Measurements from ENCODE around the gene CAPG. TPM values are rescaled to one million over a fixed set of nuclear protein-coding genes. Genes with fewer than 3 reads are reported as not detected.
A peak's percentile ranks its signal among the peaks of the same experiment; 100 is the strongest.

CAPG gene
- total and polyA plus RNA-seq, 9 of the 15 experiments (the other 6 are each of a cell fraction or from before 2014, with no cell fraction given): 10.6 to 90.4 (median 56.0) TPM

GRCh38 chr2:85437488-85438200, 27.5 kb upstream of the CAPG start (continued):
- TF ChIP-seq HDAC6 (IDR thresholded peaks at IDR 0.05; ENCODE audit: low read depth, low read length) (no peak), ZBTB12 (CRISPR knock-in tag; IDR thresholded peaks at IDR 0.05) (no peak), SIRT6 (IDR thresholded peaks at IDR 0.05; ENCODE audit: low read depth, low read length) (no peak), ZFP1 (CRISPR knock-in tag; IDR thresholded peaks at IDR 0.05) (no peak), FOSL1 (tag; conservative IDR thresholded peaks at IDR 0.05) (peak; percentile 35; the same call in 1 of the 2 replicates), NEUROD1 (IDR thresholded peaks at IDR 0.05; ENCODE audit: borderline replicate concordance, low read depth, low read length, partially characterized antibody) (no peak), ZNF311 (CRISPR knock-in tag; IDR thresholded peaks at IDR 0.05) (no peak), ZNF717 (CRISPR knock-in tag; IDR thresholded peaks at IDR 0.05) (no peak), ZKSCAN1 (IDR thresholded peaks at IDR 0.05; ENCODE audit: low read depth, low read length) (no peak), MAX (CRISPR knock-in tag; IDR thresholded peaks at IDR 0.05) (no peak), KLF6 (CRISPR knock-in tag; IDR thresholded peaks at IDR 0.05; ENCODE audit: borderline replicate concordance) (peak; percentile 34; the same call in 1 of the 2 replicates), CSDE1 (IDR thresholded peaks at IDR 0.05) (no peak), HDAC3 (IDR thresholded peaks at IDR 0.05; ENCODE audit: borderline replicate concordance, partially characterized antibody) (no peak), NR2C1 (IDR thresholded peaks at IDR 0.05) (no peak), NR2C1 (tag; IDR thresholded peaks at IDR 0.05) (no peak), ZNF507 (tag; conservative IDR thresholded peaks at IDR 0.05) (no peak), TAF1 (IDR thresholded peaks at IDR 0.05; ENCODE audit: control insufficient read depth, extremely low read depth, insufficient read depth, low read length, severe bottlenecking) (peak; percentile 51), SLC30A9 (CRISPR knock-in tag; IDR thresholded peaks at IDR 0.05) (no peak), CC2D1A (IDR thresholded peaks at IDR 0.05) (no peak), EP300 (IDR thresholded peaks at IDR 0.05; ENCODE audit: low read length) (no peak; the same call in 1 of the 2 replicates), MCM5 (IDR thresholded peaks at IDR 0.05; ENCODE audit: low read depth) (no peak), ZNF140 (CRISPR knock-in tag; IDR thresholded peaks at IDR 0.05) (no peak), FOXJ2 (tag; IDR thresholded peaks at IDR 0.05) (peak; percentile 44; the same call in 1 of the 2 replicates), NR4A1 (CRISPR knock-in tag; IDR thresholded peaks at IDR 0.05) (no peak), NR4A1 (tag; IDR thresholded peaks at IDR 0.05) (peak; percentile 54; the same call in 1 of the 2 replicates), SRF (CRISPR knock-in tag; IDR thresholded peaks at IDR 0.05) (no peak), POLR2H (tag; IDR thresholded peaks at IDR 0.05; ENCODE audit: low read depth) (no peak), IRF9 (tag; IDR thresholded peaks at IDR 0.05) (no peak), ZNF133 (CRISPR knock-in tag; IDR thresholded peaks at IDR 0.05) (no peak), NCOA2 (IDR thresholded peaks at IDR 0.05; ENCODE audit: partially characterized antibody in 2 of 2) (no peak)
